Muscle of back (tissue), 11 donors: Measurements from ENCODE around the gene IL1RAP. TPM values are rescaled to one million over a fixed set of nuclear protein-coding genes. Genes with fewer than 3 reads are reported as not detected.

Source experiments
- DNase-seq, 3 donors: peaks; one replicate each; pipeline versions ENCODE4 v3.0.0 to v3.0.0-alpha.2; 2013
- polyA plus RNA-seq, 10 donors: library from polyadenylated mRNA; unstranded; fragments of 120-200 nt; gene quantifications; one replicate each; pipeline ENCODE4 v1.2.1, GENCODE V29; 2013; ENCODE audit not compliant: insufficient read length in 10 of 10

IL1RAP gene
- polyA plus RNA-seq, 10 donors: 5.8 to 18.5 (median 9.3) TPM

GRCh38 chr3:190601622-190602021, 87.7 kb downstream of the IL1RAP start:
- DNase-seq: no peak

- DNase-seq: no peak
These were observed 91.5 kb downstream of the IL1RAP start for GRCh38 chr3:190605385-190605784.

- no peak for DNase-seq
These were observed 92.7 kb downstream of the IL1RAP start for GRCh38 chr3:190606596-190606995.

- DNase-seq: no peak
These were observed 93.1 kb downstream of the IL1RAP start for GRCh38 chr3:190607021-190607420.

GRCh38 chr3:190608850-190609589, 95.1 kb downstream of the IL1RAP start:
- peak in 1 of 3 donors; percentile 28 for DNase-seq

- no peak for DNase-seq
These were observed 100.6 kb downstream of the IL1RAP start for GRCh38 chr3:190614226-190615059.

- DNase-seq: no peak
These were observed 101.1 kb downstream of the IL1RAP start for GRCh38 chr3:190615060-190615384.

- no peak for DNase-seq
These were observed 101.7 kb downstream of the IL1RAP start for GRCh38 chr3:190615607-190616006.

GRCh38 chr3:190616637-190617036, 102.8 kb downstream of the IL1RAP start:
- no peak for DNase-seq

GRCh38 chr3:190617185-190617584, 103.3 kb downstream of the IL1RAP start:
- DNase-seq: peak; percentile 2 to 43 (median 33)

- DNase-seq: no peak
These were observed 104.6 kb downstream of the IL1RAP start for GRCh38 chr3:190618330-190619030.

GRCh38 chr3:190619353-190619752, 105.5 kb downstream of the IL1RAP start:
- no peak for DNase-seq

- no peak for DNase-seq
These were observed 105.9 kb downstream of the IL1RAP start for GRCh38 chr3:190619761-190620160.

GRCh38 chr3:190620886-190621608, 107.2 kb downstream of the IL1RAP start:
- DNase-seq: no peak

GRCh38 chr3:190621927-190622326, 108.0 kb downstream of the IL1RAP start:
- DNase-seq: no peak

GRCh38 chr3:190624282-190624681, 110.4 kb downstream of the IL1RAP start:
- DNase-seq: no peak

GRCh38 chr3:190626951-190627620, 113.2 kb downstream of the IL1RAP start:
- DNase-seq: no peak

GRCh38 chr3:190629088-190629487, 115.2 kb downstream of the IL1RAP start:
- no peak for DNase-seq

- DNase-seq: no peak
These were observed 117.4 kb downstream of the IL1RAP start for GRCh38 chr3:190631295-190631694.

GRCh38 chr3:190641564-190641963, 127.7 kb downstream of the IL1RAP start:
- no peak for DNase-seq

- DNase-seq: no peak
These were observed 128.1 kb downstream of the IL1RAP start for GRCh38 chr3:190642016-190642415.
